ENCODE data around the gene SRGN. TPM values are rescaled to one million over a fixed set of nuclear protein-coding genes. Genes with fewer than 3 reads are reported as not detected.

The SRGN gene
- total RNA-seq, 2 donors from 2014 or later = 29.1 to 44.3 TPM

DNA sequence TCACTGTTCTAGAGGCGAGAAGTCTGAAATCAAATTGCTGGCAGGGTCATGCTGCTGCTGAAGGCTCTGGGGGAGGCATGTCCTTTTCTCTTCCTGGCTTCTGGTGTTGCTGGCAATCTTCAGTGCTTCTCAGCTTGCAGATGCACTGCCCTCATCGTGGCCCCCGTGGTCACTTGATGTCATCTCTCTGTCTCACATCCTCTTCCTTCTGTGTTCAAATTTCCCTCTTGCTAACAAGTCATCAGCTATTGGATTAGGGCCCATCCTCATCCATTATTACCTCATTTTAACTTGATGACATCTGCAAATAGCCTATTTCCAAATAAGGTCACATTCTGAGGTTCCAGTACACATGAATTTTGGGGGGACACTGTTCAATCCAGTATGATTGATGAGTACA, 36.6 kb upstream of the SRGN start:
- Histone ChIP-seq H3K36me3 (no peaks in the 10 kb centered on the region), H3K9me3 (no peaks in the 10 kb centered on the region), H3K27ac (no peak overlapping the region), H3K4me1 (replicated peaks) (no peaks in the 10 kb centered on the region), H3K4me3 (no peak overlapping the region), H3K27me3 (replicated peaks; ENCODE audit: insufficient read depth) (no peaks in the 10 kb centered on the region)
- TF ChIP-seq POLR2A (IDR thresholded peaks at IDR 0.05) = no peak
- WGBS = 78% methylated on average over 3 of the region's 3 CpGs
- intact Hi-C loops (cut with DNase I) = no loop called here
- no peak for DNase-seq (ENCODE audit: low spot score)

DNA sequence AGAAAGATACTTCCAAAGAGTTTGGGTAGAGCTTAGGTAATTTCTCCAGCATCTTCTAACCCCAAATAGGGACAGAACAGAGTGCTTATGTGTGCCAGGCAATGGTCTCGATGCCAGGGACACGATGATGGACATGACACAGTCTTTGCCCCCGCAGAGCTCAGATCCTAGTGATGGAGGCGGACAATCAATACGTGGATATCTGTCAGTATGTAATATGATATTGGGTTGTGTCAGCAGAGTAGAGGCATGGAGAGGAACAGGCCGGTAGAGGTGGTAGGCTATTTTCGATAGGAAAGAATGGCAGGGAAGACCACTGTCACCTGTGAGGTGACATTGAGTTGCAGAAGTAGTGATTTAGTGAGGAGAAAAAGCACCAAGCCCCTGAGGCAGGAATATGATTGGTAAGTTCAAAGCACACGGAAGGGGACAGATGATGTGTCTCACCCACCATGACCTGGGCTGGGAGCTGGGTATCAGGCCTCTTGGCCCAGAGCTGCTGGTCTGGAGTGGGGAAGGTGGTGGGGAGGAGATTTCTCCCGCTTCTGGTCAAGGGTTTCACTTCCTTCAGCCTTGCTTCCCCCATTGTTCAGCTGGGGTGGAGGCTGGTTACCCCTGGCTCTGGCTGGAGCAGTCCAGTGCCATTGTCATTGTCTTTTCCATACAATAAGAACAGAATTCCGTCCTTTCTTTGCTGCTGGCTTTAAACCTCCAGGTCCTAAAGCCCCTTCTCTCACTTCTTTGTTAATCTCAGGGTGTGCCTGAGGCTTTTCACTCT, 36.0 kb upstream of the SRGN start:
- intact Hi-C loops (cut with DNase I) = no loop called here
- Histone ChIP-seq H3K9me3 (no peaks in the 10 kb centered on the region), H3K4me1 (replicated peaks) (no peaks in the 10 kb centered on the region), H3K27ac (no peak overlapping the region), H3K4me3 (no peak overlapping the region), H3K27me3 (replicated peaks; ENCODE audit: insufficient read depth) (no peaks in the 10 kb centered on the region), H3K36me3 (no peaks in the 10 kb centered on the region)
- 79% methylated on average over 10 of the region's 10 CpGs for WGBS
- TF ChIP-seq POLR2A (IDR thresholded peaks at IDR 0.05) (no peak), POLR2AphosphoS5 (IDR thresholded peaks at IDR 0.05) (no peak)
- TF ChIP-seq, protein P1, sequence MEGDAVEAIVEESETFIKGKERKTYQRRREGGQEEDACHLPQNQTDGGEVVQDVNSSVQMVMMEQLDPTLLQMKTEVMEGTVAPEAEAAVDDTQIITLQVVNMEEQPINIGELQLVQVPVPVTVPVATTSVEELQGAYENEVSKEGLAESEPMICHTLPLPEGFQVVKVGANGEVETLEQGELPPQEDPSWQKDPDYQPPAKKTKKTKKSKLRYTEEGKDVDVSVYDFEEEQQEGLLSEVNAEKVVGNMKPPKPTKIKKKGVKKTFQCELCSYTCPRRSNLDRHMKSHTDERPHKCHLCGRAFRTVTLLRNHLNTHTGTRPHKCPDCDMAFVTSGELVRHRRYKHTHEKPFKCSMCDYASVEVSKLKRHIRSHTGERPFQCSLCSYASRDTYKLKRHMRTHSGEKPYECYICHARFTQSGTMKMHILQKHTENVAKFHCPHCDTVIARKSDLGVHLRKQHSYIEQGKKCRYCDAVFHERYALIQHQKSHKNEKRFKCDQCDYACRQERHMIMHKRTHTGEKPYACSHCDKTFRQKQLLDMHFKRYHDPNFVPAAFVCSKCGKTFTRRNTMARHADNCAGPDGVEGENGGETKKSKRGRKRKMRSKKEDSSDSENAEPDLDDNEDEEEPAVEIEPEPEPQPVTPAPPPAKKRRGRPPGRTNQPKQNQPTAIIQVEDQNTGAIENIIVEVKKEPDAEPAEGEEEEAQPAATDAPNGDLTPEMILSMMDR (IDR thresholded peaks at IDR 0.05) = no peak
- DNase-seq (ENCODE audit: low spot score) = no peak

DNA sequence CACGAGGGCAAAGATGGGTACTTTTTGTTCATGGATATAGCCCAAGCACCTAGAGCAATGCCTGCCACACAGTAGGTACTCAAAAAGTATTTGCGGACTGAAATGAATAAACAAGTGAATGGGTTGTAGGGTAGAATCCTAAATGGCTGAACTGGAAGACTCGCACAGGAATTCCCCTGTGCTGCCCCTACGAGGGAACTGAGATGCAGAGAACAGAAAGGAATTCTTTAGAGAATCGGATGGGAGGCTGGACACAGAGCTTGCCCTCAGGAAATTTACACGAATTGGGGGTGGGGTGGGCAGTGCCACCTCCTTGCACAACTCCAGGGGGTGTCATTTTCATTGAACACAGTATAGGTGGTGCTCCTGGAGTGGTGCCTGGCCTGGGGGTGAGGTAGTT, 35.2 kb upstream of the SRGN start:
- Histone ChIP-seq H3K27ac (no peak overlapping the region), H3K9me3 (no peaks in the 10 kb centered on the region), H3K36me3 (no peaks in the 10 kb centered on the region), H3K4me3 (no peak overlapping the region), H3K4me1 (replicated peaks) (no peaks in the 10 kb centered on the region), H3K27me3 (replicated peaks; ENCODE audit: insufficient read depth) (no peaks in the 10 kb centered on the region)
- no peak for DNase-seq (ENCODE audit: low spot score)
- WGBS = 82% methylated on average over 6 of the region's 6 CpGs
- intact Hi-C loops (cut with DNase I) = no loop called here
- no peak for TF ChIP-seq POLR2AphosphoS5 (IDR thresholded peaks at IDR 0.05)
- TF ChIP-seq POLR2A (IDR thresholded peaks at IDR 0.05) = no peak
- TF ChIP-seq, protein P1 (IDR thresholded peaks at IDR 0.05) = no peak

DNA sequence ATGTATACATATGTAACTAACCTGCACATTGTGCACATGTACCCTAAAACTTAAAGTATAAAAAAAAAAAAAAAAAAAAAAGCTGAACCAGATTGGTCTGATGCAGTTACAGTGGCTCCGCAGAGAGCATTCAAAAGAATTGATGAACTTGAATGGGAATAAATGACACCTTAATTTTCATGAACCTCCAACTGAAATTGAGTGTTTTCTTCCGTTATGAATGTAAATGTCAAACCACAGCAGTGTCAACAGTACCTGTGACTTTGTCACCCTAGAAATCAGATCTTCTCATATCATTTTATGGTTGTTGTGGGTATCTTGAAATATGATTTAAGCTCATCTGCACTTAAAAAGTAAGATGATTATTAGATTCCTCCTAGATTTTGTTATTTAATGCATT, 32.7 kb upstream of the SRGN start:
- H3K4me1 ChIP-seq (replicated peaks) = no peaks in the 10 kb centered on the region
- no peak for TF ChIP-seq POLR2AphosphoS5 (IDR thresholded peaks at IDR 0.05)
- no peak for TF ChIP-seq POLR2A (IDR thresholded peaks at IDR 0.05)
- TF ChIP-seq, protein P1 (IDR thresholded peaks at IDR 0.05) = no peak
- no peak for DNase-seq (ENCODE audit: low spot score)
- H3K27ac ChIP-seq = no peak overlapping the region
- H3K9me3 ChIP-seq = no peaks in the 10 kb centered on the region
- no peak overlapping the region for H3K4me3 ChIP-seq
- WGBS = 83% methylated on average over 2 of the region's 2 CpGs
- no peaks in the 10 kb centered on the region for H3K36me3 ChIP-seq
- H3K27me3 ChIP-seq (replicated peaks; ENCODE audit: insufficient read depth) = no peaks in the 10 kb centered on the region
- intact Hi-C loops (cut with DNase I) = no loop called here

DNA sequence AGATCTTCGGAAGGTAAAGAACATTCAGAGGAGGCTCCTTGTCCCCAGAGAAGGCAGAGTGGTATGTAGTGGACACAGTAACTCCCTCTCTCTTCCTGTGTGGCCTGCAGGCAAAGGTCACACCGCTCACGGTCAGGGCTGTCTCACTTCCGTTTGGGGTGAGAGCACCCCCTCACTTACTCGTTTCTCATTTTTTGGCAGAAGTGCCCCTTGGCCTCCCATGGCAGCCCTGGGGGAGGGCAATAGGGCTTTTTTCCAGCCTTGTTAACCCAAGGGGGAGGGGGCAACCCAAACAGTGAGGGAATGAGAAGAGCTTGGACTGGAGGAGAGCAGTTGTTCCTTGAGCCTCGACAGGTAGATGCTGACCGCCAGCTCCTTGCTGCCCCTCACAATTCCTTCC, 31.8 kb upstream of the SRGN start:
- Histone ChIP-seq H3K27ac (peak overlapping the region in 1 of 2 donors; percentile 23), H3K4me3 (no peak overlapping the region), H3K4me1 (replicated peaks) (no peaks in the 10 kb centered on the region), H3K9me3 (no peaks in the 10 kb centered on the region), H3K27me3 (replicated peaks; ENCODE audit: insufficient read depth) (no peaks in the 10 kb centered on the region), H3K36me3 (no peaks in the 10 kb centered on the region)
- DNase-seq (ENCODE audit: low spot score) = no peak
- intact Hi-C loops (cut with DNase I) = no loop called here
- TF ChIP-seq, protein P1 (IDR thresholded peaks at IDR 0.05) = no peak
- no peak for TF ChIP-seq POLR2A (IDR thresholded peaks at IDR 0.05)
- 57% methylated on average over 7 of the region's 7 CpGs for WGBS
